ENCODE measurements around the gene LRRC52.

GRCh38 chr1:165525708-165526107, 18.1 kb upstream of the LRRC52 start:
- TF ChIP-seq POLR2A (IDR thresholded peaks at IDR 0.05; ENCODE audit: low read length) (no peak), FOSL2 (IDR thresholded peaks at IDR 0.05) (no peak), FOSL2 (CRISPR knock-in tag; IDR thresholded peaks at IDR 0.05) (no peak), PBX3 (IDR thresholded peaks at IDR 0.05) (no peak), CTCF (IDR thresholded peaks at IDR 0.05) (no peak), ZNF302 (CRISPR knock-in tag; IDR thresholded peaks at IDR 0.05) (no peak), PHF8 (IDR thresholded peaks at IDR 0.05; ENCODE audit: borderline replicate concordance, low read depth) (no peak)
- TF ChIP-seq, protein P1, sequence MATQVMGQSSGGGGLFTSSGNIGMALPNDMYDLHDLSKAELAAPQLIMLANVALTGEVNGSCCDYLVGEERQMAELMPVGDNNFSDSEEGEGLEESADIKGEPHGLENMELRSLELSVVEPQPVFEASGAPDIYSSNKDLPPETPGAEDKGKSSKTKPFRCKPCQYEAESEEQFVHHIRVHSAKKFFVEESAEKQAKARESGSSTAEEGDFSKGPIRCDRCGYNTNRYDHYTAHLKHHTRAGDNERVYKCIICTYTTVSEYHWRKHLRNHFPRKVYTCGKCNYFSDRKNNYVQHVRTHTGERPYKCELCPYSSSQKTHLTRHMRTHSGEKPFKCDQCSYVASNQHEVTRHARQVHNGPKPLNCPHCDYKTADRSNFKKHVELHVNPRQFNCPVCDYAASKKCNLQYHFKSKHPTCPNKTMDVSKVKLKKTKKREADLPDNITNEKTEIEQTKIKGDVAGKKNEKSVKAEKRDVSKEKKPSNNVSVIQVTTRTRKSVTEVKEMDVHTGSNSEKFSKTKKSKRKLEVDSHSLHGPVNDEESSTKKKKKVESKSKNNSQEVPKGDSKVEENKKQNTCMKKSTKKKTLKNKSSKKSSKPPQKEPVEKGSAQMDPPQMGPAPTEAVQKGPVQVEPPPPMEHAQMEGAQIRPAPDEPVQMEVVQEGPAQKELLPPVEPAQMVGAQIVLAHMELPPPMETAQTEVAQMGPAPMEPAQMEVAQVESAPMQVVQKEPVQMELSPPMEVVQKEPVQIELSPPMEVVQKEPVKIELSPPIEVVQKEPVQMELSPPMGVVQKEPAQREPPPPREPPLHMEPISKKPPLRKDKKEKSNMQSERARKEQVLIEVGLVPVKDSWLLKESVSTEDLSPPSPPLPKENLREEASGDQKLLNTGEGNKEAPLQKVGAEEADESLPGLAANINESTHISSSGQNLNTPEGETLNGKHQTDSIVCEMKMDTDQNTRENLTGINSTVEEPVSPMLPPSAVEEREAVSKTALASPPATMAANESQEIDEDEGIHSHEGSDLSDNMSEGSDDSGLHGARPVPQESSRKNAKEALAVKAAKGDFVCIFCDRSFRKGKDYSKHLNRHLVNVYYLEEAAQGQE (IDR thresholded peaks at IDR 0.05) = no peak
